ENCODE data around the gene CNGB1. TPM values are rescaled to one million over a fixed set of nuclear protein-coding genes. Genes with fewer than 3 reads are reported as not detected.
"Not testable (repeated sequence)": the region's sequence is repeated elsewhere in the genome, so short reads cannot be mapped to it uniquely, and the experiment has no call there.

The CNGB1 gene
- total RNA-seq, 2 experiments from 2014 or later = not detected

GRCh38 chr16:57917489-57917888 is 53.4 kb downstream of the CNGB1 start:
- BruUV-seq (replicated peaks); H3K4me3 ChIP-seq (ENCODE audit: low read depth, low read length, poor library complexity, severe bottlenecking); H3K4me1 ChIP-seq (ENCODE audit: insufficient read depth, low read length, poor library complexity, severe bottlenecking); DNase-seq (ENCODE audit: low spot score); intact Hi-C loops (cut with micrococcal nuclease; ENCODE audit: unreplicated experiment); H2AFZ ChIP-seq (ENCODE audit: low read length); H3K36me3 ChIP-seq (ENCODE audit: insufficient read depth, low read length); CTCF ChIA-PET (ENCODE audit: unreplicated experiment); H4K20me1 ChIP-seq (ENCODE audit: insufficient read depth, low read length); H3K9me2 ChIP-seq (ENCODE audit: insufficient read depth, low read length); H3K4me2 ChIP-seq (ENCODE audit: low read length); POLR2A ChIA-PET; H3K79me2 ChIP-seq (ENCODE audit: insufficient read depth, low read depth, low read length); H3K27ac ChIP-seq (ENCODE audit: low read depth, low read length, poor library complexity, severe bottlenecking); H3K9me3 ChIP-seq (ENCODE audit: low read length): not testable (repeated sequence)

DNA sequence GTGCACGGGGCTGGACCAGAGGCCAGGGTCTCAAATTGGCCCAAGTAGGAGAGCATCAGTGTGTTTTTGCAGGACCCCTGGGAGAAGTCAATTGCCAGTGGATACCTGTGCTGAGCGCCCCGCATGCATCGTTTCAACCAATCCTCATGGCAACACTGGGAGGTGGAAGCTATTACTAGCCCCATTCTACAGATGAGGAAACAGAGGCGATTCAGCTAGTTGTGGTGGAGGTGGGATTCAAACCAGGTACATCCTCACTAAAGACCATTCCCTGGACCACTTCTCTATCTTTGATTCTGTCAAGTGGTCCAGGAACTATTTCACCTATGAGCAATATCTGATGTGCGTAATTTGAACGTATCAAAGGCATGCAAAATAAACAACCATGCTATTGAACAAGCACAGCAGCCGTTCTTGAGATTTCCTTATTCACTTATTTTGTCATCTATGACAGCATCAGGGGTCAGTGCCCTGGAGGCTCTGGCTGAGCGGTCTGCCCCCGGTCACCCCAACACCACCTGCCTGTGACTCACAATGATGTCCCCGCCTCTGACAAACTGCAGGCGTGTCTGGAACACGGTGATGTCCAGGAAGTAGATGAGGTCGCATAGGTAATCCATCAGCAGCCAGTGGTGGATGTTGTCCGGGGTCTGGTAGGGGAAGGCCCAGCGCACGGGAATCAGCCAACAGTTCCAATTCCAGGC is 54.0 kb downstream of the CNGB1 start:
- no peaks in the 10 kb centered on the region for H3K4me1 ChIP-seq (ENCODE audit: insufficient read depth, low read length, poor library complexity, severe bottlenecking)
- ChIA-PET POLR2A (no interaction called here), CTCF (ENCODE audit: unreplicated experiment) (no interaction called here)
- no peak for DNase-seq (ENCODE audit: low spot score)
- no peak overlapping the region for H3K4me3 ChIP-seq (ENCODE audit: low read depth, low read length, poor library complexity, severe bottlenecking)
- intact Hi-C loops (cut with micrococcal nuclease; ENCODE audit: unreplicated experiment) = no loop called here
- no peak overlapping the region for H2AFZ ChIP-seq (ENCODE audit: low read length)
- no peak overlapping the region for H3K27ac ChIP-seq (ENCODE audit: low read depth, low read length, poor library complexity, severe bottlenecking)
- no peaks in the 10 kb centered on the region for H3K36me3 ChIP-seq (ENCODE audit: insufficient read depth, low read length)
- BruUV-seq (replicated peaks) = no TSS peak
- H3K79me2 ChIP-seq (ENCODE audit: insufficient read depth, low read depth, low read length) = no peaks in the 10 kb centered on the region
- H3K4me2 ChIP-seq (ENCODE audit: low read length) = no peak overlapping the region
- no peaks in the 10 kb centered on the region for H3K9me2 ChIP-seq (ENCODE audit: insufficient read depth, low read length)
- no peaks in the 10 kb centered on the region for H4K20me1 ChIP-seq (ENCODE audit: insufficient read depth, low read length)
- TF ChIP-seq, protein P1, sequence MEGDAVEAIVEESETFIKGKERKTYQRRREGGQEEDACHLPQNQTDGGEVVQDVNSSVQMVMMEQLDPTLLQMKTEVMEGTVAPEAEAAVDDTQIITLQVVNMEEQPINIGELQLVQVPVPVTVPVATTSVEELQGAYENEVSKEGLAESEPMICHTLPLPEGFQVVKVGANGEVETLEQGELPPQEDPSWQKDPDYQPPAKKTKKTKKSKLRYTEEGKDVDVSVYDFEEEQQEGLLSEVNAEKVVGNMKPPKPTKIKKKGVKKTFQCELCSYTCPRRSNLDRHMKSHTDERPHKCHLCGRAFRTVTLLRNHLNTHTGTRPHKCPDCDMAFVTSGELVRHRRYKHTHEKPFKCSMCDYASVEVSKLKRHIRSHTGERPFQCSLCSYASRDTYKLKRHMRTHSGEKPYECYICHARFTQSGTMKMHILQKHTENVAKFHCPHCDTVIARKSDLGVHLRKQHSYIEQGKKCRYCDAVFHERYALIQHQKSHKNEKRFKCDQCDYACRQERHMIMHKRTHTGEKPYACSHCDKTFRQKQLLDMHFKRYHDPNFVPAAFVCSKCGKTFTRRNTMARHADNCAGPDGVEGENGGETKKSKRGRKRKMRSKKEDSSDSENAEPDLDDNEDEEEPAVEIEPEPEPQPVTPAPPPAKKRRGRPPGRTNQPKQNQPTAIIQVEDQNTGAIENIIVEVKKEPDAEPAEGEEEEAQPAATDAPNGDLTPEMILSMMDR (conservative IDR thresholded peaks at IDR 0.05; ENCODE audit: low read length) = no peak
- TF ChIP-seq EZH2phosphoT487 (IDR thresholded peaks at IDR 0.05; ENCODE audit: borderline replicate concordance, low read depth, low read length) = no peak
- H3K9me3 ChIP-seq (ENCODE audit: low read length) = no peaks in the 10 kb centered on the region

DNA sequence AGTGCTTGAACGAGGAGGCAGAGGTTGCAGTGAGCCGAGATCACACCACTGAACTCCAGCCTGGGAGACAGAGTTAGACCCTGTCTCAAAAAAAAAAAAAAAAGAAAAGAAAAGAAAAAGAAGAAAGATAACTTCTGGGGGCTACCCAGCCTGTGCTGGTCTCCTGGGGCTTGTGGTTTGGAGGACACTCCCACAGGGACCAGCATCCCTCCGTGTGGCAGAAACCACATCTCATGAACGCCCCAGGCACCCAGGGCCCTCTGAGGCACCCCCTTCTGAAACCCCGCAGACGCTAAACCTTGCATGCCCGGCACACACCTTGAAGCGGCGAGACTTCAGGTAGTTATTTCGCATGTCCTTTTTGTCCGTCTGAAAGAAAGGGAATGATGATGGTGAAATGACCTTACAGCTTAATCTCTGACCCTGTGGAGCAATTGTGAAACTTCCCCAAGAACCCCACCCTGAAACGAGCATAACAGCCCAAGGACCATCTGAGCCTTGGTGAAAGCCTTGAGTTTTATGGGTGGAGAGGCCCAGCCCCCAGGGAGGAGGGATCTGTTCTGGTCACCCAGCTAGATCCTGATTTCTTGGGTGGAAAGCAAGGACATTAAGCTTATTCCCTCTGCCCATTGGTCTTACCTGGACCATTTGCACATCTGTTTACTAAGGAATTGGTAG is 55.0 kb downstream of the CNGB1 start:
- no peak overlapping the region for H2AFZ ChIP-seq (ENCODE audit: low read length)
- H4K20me1 ChIP-seq (ENCODE audit: insufficient read depth, low read length) = no peaks in the 10 kb centered on the region
- H3K36me3 ChIP-seq (ENCODE audit: insufficient read depth, low read length) = no peaks in the 10 kb centered on the region
- H3K9me2 ChIP-seq (ENCODE audit: insufficient read depth, low read length) = no peaks in the 10 kb centered on the region
- H3K9me3 ChIP-seq (ENCODE audit: low read length) = no peaks in the 10 kb centered on the region
- H3K27ac ChIP-seq (ENCODE audit: low read depth, low read length, poor library complexity, severe bottlenecking) = no peak overlapping the region
- TF ChIP-seq, protein P1 (conservative IDR thresholded peaks at IDR 0.05; ENCODE audit: low read length) = no peak
- TF ChIP-seq EZH2phosphoT487 (IDR thresholded peaks at IDR 0.05; ENCODE audit: borderline replicate concordance, low read depth, low read length) = no peak
- CTCF ChIA-PET (ENCODE audit: unreplicated experiment) = no interaction called here
- intact Hi-C loops (cut with micrococcal nuclease; ENCODE audit: unreplicated experiment) = no loop called here
- BruUV-seq (replicated peaks) = no TSS peak
- H3K79me2 ChIP-seq (ENCODE audit: insufficient read depth, low read depth, low read length) = no peaks in the 10 kb centered on the region
- no peak overlapping the region for H3K4me3 ChIP-seq (ENCODE audit: low read depth, low read length, poor library complexity, severe bottlenecking)
- no peak for DNase-seq (ENCODE audit: low spot score)
- no peaks in the 10 kb centered on the region for H3K4me1 ChIP-seq (ENCODE audit: insufficient read depth, low read length, poor library complexity, severe bottlenecking)
- POLR2A ChIA-PET = no interaction called here
- H3K4me2 ChIP-seq (ENCODE audit: low read length) = no peak overlapping the region

Measured in OCI-LY7 (cell line).